ENCODE results near the gene TFAP2A. TPM values are rescaled to one million over a fixed set of nuclear protein-coding genes. Genes with fewer than 3 reads are reported as not detected.
A peak's percentile ranks its signal among the peaks of the same experiment; 100 is the strongest.

TFAP2A gene
- total and polyA plus RNA-seq, 2 donors (not counting 1 experiment from before 2014, with no cell fraction given) = 0.03 TPM; not detected in 1

DNA sequence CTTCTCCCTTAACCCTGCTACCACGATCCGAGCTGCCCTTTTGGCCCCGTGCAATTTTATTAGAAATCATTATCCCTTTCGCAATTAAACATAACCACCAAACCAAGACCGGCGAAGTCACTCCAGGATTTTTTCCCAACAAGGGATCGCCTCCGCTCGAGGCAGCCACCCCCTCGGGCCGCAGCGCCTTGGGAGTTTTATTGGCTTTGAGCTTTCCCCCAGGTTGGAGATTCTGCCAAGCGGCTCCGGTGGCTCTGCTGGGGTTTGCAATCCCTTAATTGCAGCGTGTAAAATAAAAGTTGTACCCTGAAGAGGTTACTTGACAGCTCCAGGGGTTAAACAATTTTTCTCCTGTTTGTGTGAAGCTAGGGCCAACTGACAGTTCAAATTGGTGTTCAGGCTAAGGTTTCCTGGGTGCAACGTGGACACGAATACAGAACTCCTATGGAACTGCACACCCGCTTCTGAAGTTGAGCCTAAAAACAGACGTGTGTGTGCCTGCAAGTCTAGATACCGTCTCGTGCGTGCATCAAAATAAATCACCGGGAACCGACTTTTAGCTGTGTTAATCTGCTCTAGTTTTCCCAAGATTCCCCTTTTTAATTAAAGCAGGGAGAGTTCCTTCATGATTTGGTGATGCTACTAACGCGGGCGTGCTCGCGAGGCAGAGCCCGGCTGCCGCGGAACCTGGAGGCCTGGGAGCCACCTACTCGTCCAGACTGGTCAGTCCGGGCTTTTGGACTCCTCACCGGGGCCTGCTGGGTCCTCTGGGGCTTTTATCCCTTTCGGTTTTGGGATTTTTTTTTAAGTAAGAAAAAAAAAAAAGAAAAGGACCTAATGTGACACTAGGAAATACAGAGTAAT lies 975 bp upstream of the TFAP2A start:
- H3K36me3 ChIP-seq (ENCODE audit: control insufficient read depth, insufficient read depth, low read length) = no peaks in the 10 kb centered on the region
- no peak for DNase-seq (ENCODE audit: low read depth in 2 of 2)
- H3K4me2 ChIP-seq (ENCODE audit: extremely low read depth, insufficient read depth, low read length) = no peak overlapping the region
- TF ChIP-seq, protein P1, sequence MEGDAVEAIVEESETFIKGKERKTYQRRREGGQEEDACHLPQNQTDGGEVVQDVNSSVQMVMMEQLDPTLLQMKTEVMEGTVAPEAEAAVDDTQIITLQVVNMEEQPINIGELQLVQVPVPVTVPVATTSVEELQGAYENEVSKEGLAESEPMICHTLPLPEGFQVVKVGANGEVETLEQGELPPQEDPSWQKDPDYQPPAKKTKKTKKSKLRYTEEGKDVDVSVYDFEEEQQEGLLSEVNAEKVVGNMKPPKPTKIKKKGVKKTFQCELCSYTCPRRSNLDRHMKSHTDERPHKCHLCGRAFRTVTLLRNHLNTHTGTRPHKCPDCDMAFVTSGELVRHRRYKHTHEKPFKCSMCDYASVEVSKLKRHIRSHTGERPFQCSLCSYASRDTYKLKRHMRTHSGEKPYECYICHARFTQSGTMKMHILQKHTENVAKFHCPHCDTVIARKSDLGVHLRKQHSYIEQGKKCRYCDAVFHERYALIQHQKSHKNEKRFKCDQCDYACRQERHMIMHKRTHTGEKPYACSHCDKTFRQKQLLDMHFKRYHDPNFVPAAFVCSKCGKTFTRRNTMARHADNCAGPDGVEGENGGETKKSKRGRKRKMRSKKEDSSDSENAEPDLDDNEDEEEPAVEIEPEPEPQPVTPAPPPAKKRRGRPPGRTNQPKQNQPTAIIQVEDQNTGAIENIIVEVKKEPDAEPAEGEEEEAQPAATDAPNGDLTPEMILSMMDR (conservative IDR thresholded peaks at IDR 0.05 in 1 of 2, IDR thresholded peaks at IDR 0.05 in 1 of 2; ENCODE audit: low read depth in 1 of 2, low read length in 2 of 2) = no peak
- TF ChIP-seq EZH2 (IDR thresholded peaks at IDR 0.05; ENCODE audit: low read length, missing control alignments) = no peak
- H3K27ac ChIP-seq (ENCODE audit: insufficient read depth, low read length) = no peak overlapping the region
- H3K79me2 ChIP-seq (ENCODE audit: control insufficient read depth, insufficient read depth, low read length) = no peaks in the 10 kb centered on the region
- H3K9ac ChIP-seq (ENCODE audit: insufficient read depth, low read length) = no peak overlapping the region
- H3K9me3 ChIP-seq (ENCODE audit: control insufficient read depth, insufficient read depth, low read depth, low read length) = no peaks in the 10 kb centered on the region
- no peaks in the 10 kb centered on the region for H4K20me1 ChIP-seq (ENCODE audit: control insufficient read depth, extremely low read depth, insufficient read depth, low read length)
- H2AFZ ChIP-seq (ENCODE audit: low read length) = no peak overlapping the region
- peaks cover 81% of the 10 kb centered on the region for H3K27me3 ChIP-seq (ENCODE audit: control insufficient read depth, insufficient read depth, low read length)
- no peak overlapping the region for H3K4me3 ChIP-seq (replicated peaks in 1 of 4; ENCODE audit: control extremely low read depth in 1 of 4, insufficient read depth in 1 of 4, low read depth in 3 of 4, low read length in 4 of 4)
- no peaks in the 10 kb centered on the region for H3K4me1 ChIP-seq (ENCODE audit: control insufficient read depth, extremely low read depth, insufficient read depth, low read length)

DNA sequence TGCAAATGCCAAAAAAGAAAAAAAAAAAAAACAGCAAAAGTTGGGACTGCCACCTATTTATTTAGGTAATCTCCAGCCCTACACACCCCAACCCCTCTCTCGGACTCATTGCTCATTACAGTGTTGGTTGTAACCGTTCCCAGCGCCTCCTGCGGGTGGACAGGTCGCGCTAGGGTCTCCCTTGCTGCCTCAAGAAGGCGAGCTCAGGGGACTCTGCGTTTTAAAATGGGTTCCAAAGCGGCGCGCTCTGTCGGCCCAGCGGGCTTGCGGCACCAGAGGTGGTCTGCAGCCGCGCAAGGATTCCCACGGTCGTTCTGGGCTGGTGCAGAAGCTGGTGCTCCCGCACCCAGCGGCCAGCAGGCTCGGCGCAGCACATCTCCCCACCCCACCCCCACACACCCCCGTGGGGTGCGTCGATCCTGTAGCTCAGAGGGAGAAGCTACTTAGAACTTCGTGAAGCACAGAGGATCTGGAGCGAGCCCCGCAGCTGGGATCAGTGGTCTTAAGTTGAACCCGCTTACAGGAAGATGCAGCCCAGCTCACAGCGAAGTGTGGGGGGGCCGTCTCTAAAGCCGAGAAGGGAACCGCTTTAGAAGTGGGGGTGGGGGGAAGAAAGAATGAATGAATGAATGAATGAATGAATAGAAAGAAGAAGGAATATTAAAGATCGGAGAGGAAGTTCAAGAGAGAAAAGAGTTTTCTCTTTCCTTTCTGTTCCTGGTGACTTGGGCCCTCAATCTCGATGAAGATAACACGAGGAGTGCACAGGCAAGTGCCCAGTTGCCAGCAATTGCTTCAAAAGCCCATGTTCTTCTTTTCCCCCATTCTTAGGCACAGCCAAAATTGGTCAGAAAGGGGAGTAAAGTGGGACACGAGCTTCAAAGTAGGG lies 780 bp downstream of the TFAP2A start:
- TF ChIP-seq, protein P1 (conservative IDR thresholded peaks at IDR 0.05 in 1 of 2, IDR thresholded peaks at IDR 0.05 in 1 of 2; ENCODE audit: low read depth in 1 of 2, low read length in 2 of 2) = no peak
- TF ChIP-seq EZH2 (IDR thresholded peaks at IDR 0.05; ENCODE audit: low read length, missing control alignments) = no peak
- no peak overlapping the region for H3K4me2 ChIP-seq (ENCODE audit: extremely low read depth, insufficient read depth, low read length)
- no peak overlapping the region for H3K4me3 ChIP-seq (replicated peaks in 1 of 4; ENCODE audit: control extremely low read depth in 1 of 4, insufficient read depth in 1 of 4, low read depth in 3 of 4, low read length in 4 of 4)
- DNase-seq (ENCODE audit: low read depth in 2 of 2) = no peak
- H3K36me3 ChIP-seq (ENCODE audit: control insufficient read depth, insufficient read depth, low read length) = no peaks in the 10 kb centered on the region
- H3K27ac ChIP-seq (ENCODE audit: insufficient read depth, low read length) = no peak overlapping the region
- no peak overlapping the region for H2AFZ ChIP-seq (ENCODE audit: low read length)
- H4K20me1 ChIP-seq (ENCODE audit: control insufficient read depth, extremely low read depth, insufficient read depth, low read length) = no peaks in the 10 kb centered on the region
- no peak overlapping the region for H3K9ac ChIP-seq (ENCODE audit: insufficient read depth, low read length)
- H3K9me3 ChIP-seq (ENCODE audit: control insufficient read depth, insufficient read depth, low read depth, low read length) = no peaks in the 10 kb centered on the region
- H3K4me1 ChIP-seq (ENCODE audit: control insufficient read depth, extremely low read depth, insufficient read depth, low read length) = no peaks in the 10 kb centered on the region
- no peaks in the 10 kb centered on the region for H3K79me2 ChIP-seq (ENCODE audit: control insufficient read depth, insufficient read depth, low read length)
- peaks cover 84% of the 10 kb centered on the region for H3K27me3 ChIP-seq (ENCODE audit: control insufficient read depth, insufficient read depth, low read length)

DNA sequence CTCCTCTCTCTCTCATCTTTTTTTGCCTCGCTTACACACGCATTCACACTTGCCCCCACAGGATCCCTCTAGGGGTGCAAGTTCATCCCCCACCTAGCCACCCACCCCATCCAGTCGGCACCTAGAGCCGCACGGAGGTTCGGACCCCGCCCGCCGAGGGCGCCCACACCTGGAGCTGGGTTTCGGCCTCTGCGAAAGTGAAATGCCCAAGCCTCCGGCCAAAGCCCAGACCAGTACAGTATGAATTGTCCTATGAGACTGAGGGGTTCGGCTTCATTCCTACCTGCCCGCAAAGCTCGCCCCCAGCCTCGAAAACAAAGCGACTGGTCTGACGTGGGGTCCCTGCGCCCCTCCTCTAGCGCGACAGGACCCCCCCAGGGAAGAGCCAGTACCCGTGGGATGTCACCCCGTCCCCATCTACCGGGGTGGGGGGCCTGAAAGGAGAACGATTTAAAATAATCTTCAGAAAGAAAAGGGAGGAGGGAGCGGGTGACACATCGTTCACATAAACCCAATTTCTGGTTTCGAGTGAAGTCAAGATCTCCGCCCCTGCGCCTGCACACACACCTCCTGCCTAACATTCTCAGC lies 1.5 kb downstream of the TFAP2A start:
- H4K20me1 ChIP-seq (ENCODE audit: control insufficient read depth, extremely low read depth, insufficient read depth, low read length) = no peaks in the 10 kb centered on the region
- H3K27ac ChIP-seq (ENCODE audit: insufficient read depth, low read length) = no peak overlapping the region
- H3K4me2 ChIP-seq (ENCODE audit: extremely low read depth, insufficient read depth, low read length) = peak overlapping the region; percentile 66
- no peak overlapping the region for H2AFZ ChIP-seq (ENCODE audit: low read length)
- no peaks in the 10 kb centered on the region for H3K9me3 ChIP-seq (ENCODE audit: control insufficient read depth, insufficient read depth, low read depth, low read length)
- DNase-seq (ENCODE audit: low read depth in 2 of 2) = no peak
- H3K79me2 ChIP-seq (ENCODE audit: control insufficient read depth, insufficient read depth, low read length) = no peaks in the 10 kb centered on the region
- TF ChIP-seq, protein P1 (conservative IDR thresholded peaks at IDR 0.05 in 1 of 2, IDR thresholded peaks at IDR 0.05 in 1 of 2; ENCODE audit: low read depth in 1 of 2, low read length in 2 of 2) = no peak
- peak; percentile 77 for TF ChIP-seq EZH2 (IDR thresholded peaks at IDR 0.05; ENCODE audit: low read length, missing control alignments)
- peak overlapping the region in 2 of 4 experiments; percentile 72 to 80 for H3K4me3 ChIP-seq (replicated peaks in 1 of 4; ENCODE audit: control extremely low read depth in 1 of 4, insufficient read depth in 1 of 4, low read depth in 3 of 4, low read length in 4 of 4)
- H3K9ac ChIP-seq (ENCODE audit: insufficient read depth, low read length) = no peak overlapping the region
- H3K27me3 ChIP-seq (ENCODE audit: control insufficient read depth, insufficient read depth, low read length) = peaks cover 78% of the 10 kb centered on the region
- H3K36me3 ChIP-seq (ENCODE audit: control insufficient read depth, insufficient read depth, low read length) = no peaks in the 10 kb centered on the region
- H3K4me1 ChIP-seq (ENCODE audit: control insufficient read depth, extremely low read depth, insufficient read depth, low read length) = no peaks in the 10 kb centered on the region

Measured in fibroblast of lung (primary cell).